ENCODE data around the gene UBE2B.

UBE2B gene

DNA sequence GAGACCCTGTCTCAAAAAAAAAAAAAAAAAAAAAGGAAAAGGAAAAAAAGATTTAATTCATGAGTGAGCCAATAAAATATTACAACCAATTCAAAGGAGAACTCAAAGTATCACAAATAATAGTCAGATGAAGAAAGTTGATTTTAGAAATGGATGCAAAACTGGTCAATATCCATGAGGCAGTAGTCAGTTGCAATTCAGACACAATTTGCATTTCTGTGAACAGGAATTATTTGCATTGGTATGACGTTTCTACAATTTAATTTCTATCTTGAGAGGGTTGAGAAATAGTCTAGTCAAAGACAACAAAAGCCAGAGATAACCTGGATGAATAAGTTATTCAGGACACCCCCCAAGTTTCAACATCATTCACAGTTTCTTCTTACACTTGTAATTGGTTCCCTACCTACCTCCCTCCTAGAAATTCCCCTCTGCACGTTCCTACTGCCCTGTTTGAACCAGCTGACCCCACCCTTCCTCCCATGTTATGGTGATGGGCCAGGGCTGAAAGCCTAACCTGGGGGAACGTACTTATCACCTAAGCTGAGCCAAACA, 68.9 kb downstream of the UBE2B start:
- TF ChIP-seq, protein P1, sequence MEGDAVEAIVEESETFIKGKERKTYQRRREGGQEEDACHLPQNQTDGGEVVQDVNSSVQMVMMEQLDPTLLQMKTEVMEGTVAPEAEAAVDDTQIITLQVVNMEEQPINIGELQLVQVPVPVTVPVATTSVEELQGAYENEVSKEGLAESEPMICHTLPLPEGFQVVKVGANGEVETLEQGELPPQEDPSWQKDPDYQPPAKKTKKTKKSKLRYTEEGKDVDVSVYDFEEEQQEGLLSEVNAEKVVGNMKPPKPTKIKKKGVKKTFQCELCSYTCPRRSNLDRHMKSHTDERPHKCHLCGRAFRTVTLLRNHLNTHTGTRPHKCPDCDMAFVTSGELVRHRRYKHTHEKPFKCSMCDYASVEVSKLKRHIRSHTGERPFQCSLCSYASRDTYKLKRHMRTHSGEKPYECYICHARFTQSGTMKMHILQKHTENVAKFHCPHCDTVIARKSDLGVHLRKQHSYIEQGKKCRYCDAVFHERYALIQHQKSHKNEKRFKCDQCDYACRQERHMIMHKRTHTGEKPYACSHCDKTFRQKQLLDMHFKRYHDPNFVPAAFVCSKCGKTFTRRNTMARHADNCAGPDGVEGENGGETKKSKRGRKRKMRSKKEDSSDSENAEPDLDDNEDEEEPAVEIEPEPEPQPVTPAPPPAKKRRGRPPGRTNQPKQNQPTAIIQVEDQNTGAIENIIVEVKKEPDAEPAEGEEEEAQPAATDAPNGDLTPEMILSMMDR (IDR thresholded peaks at IDR 0.05; ENCODE audit: borderline replicate concordance, control extremely low read depth, extremely low read depth, insufficient read depth, missing control alignments), result no peak
- no peak for DNase-seq (ENCODE audit: low spot score)
- in situ Hi-C loops (cut with MboI; ENCODE audit: low sequenced_read_pairs, unreplicated experiment), result no loop called here
